Activated gamma-delta T cell (primary cell): ENCODE results near the gene INTS14.

Experiments
- DNase-seq: peaks from one replicate; lab custom pipeline; 2025; lab: John Stamatoyannopoulos, UW

The INTS14 gene

GRCh38 chr15:65530318-65531111 is 80.4 kb downstream of the INTS14 start, which contains the start of gene HACD3:
HACD3 (plus strand) TSS chr15:65530463; CDS start chr15:65530632, 169 bp downstream.
- DNase-seq: peak; percentile 81

DNA sequence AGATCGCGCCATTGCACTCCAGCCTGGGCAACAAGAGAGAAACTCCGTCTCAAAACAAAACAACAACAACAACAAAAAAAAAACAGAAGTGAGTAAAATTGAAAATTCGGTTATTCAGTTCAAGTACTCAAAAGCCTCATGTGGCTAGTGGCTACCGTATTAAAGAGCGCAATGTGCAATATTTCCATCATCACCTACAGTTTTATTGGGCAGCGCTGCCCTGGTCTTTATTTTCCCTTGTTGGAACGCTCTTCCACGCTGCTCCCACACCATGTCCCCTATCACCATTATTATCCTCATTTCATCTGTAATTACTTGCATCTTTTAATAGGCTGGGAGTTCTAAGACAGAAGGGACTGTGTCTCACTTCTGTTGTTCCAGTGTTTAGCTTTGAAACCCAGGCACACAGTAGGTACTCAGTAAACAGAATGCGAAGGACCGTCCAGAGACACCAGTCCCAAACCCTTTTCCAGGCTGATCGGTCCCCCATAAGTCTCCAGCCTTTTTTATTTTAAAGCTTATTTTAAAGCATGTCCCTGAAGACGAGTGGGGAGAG is 81.1 kb downstream of the INTS14 start:
- DNase-seq: no peak
